Measurements from ENCODE around the gene MLX. TPM values are rescaled to one million over a fixed set of nuclear protein-coding genes. Genes with fewer than 3 reads are reported as not detected.
"Not testable (repeated sequence)": the region's sequence is repeated elsewhere in the genome, so short reads cannot be mapped to it uniquely, and the experiment has no call there.

The MLX gene
- total RNA-seq, 4 donors from 2014 or later = 24.9 to 34.5 (median 29.3) TPM

GRCh38 chr17:42543190-42544079, 23.5 kb upstream of the MLX start:
- Histone ChIP-seq H3K4me3 (no peak overlapping the region), H3K36me3 (peaks cover 20 to 62% (median 62%) of the 10 kb centered on the region in 4 donors), H3K9me3 (no peaks in the 10 kb centered on the region), H3K27me3 (peaks cover 0 to 5% (median 1%) of the 10 kb centered on the region in 4 donors), H3K4me1 (peaks cover 7 to 13% (median 9%) of the 10 kb centered on the region in 4 donors), H3K27ac (replicated peaks in 1 of 4) (no peak overlapping the region)
- no peak for DNase-seq (ENCODE audit: extremely low spot score)
- 91% methylated on average over 21 of the region's 39 CpGs for WGBS
- intact Hi-C loops (cut with DNase I) = no loop called here
- TF ChIP-seq POLR2A (IDR thresholded peaks at IDR 0.05; ENCODE audit: low read depth) (no peak), POLR2AphosphoS5 (IDR thresholded peaks at IDR 0.05) (no peak), EP300 (IDR thresholded peaks at IDR 0.05) (no peak), CTCF (IDR thresholded peaks at IDR 0.05) (no peak)

GRCh38 chr17:42544874-42545283, 22.0 kb upstream of the MLX start:
- DNase-seq (ENCODE audit: extremely low spot score) = no peak
- Histone ChIP-seq H3K27me3 (peaks cover 0 to 8% (median 2%) of the 10 kb centered on the region in 4 donors), H3K9me3 (no peaks in the 10 kb centered on the region), H3K4me1 (peaks cover 11 to 16% (median 13%) of the 10 kb centered on the region in 4 donors), H3K4me3 (no peak overlapping the region), H3K36me3 (peaks cover 7 to 48% (median 47%) of the 10 kb centered on the region in 4 donors), H3K27ac (replicated peaks in 1 of 4) (no peak overlapping the region)
- TF ChIP-seq EP300 (IDR thresholded peaks at IDR 0.05) (no peak), POLR2AphosphoS5 (IDR thresholded peaks at IDR 0.05) (no peak), CTCF (IDR thresholded peaks at IDR 0.05) (no peak), POLR2A (IDR thresholded peaks at IDR 0.05; ENCODE audit: low read depth) (no peak)
- intact Hi-C loops (cut with DNase I) = no loop called here
- 77% methylated on average over 8 of the region's 8 CpGs for WGBS

GRCh38 chr17:42545755-42546505, 21.0 kb upstream of the MLX start:
- intact Hi-C loops (cut with DNase I); DNase-seq (ENCODE audit: extremely low spot score); H3K4me3 ChIP-seq; H3K27me3 ChIP-seq; H3K9me3 ChIP-seq; H3K27ac ChIP-seq (replicated peaks in 1 of 4): not testable (repeated sequence)
- WGBS = 79% methylated on average over 8 of the region's 9 CpGs
- Histone ChIP-seq H3K4me1 (peaks cover 11 to 16% (median 13%) of the 10 kb centered on the region in 4 donors), H3K36me3 (peaks cover 6 to 41% (median 39%) of the 10 kb centered on the region in 4 donors)

- intact Hi-C loops (cut with DNase I) = no loop called here
- no peak overlapping the region for H3K4me3 ChIP-seq
- H3K27me3 ChIP-seq = peaks cover 0 to 8% (median 2%) of the 10 kb centered on the region in 4 donors
- H3K36me3 ChIP-seq = peaks cover 6 to 34% (median 31%) of the 10 kb centered on the region in 4 donors
- DNase-seq (ENCODE audit: extremely low spot score) = no peak
- H3K27ac ChIP-seq (replicated peaks in 1 of 4) = no peak overlapping the region
- 93% methylated on average over 19 of the region's 23 CpGs for WGBS
- no peaks in the 10 kb centered on the region for H3K9me3 ChIP-seq
- peaks cover 13 to 16% (median 14%) of the 10 kb centered on the region in 4 donors for H3K4me1 ChIP-seq
- TF ChIP-seq CTCF (IDR thresholded peaks at IDR 0.05) = no peak
- no peak for TF ChIP-seq EP300 (IDR thresholded peaks at IDR 0.05)
- TF ChIP-seq POLR2A (IDR thresholded peaks at IDR 0.05; ENCODE audit: low read depth) = no peak
- TF ChIP-seq POLR2AphosphoS5 (IDR thresholded peaks at IDR 0.05) = no peak
Observed at GRCh38 chr17:42547001-42547461, 19.9 kb upstream of the MLX start.

- 88% methylated on average over 14 of the region's 14 CpGs for WGBS
- Histone ChIP-seq H3K9me3 (no peaks in the 10 kb centered on the region), H3K36me3 (peaks cover under 1 to 31% (median 25%) of the 10 kb centered on the region in 4 donors), H3K27ac (replicated peaks in 1 of 4) (no peak overlapping the region), H3K4me3 (peak overlapping the region in 1 of 4 donors; percentile 51), H3K4me1 (peaks cover 16 to 22% (median 17%) of the 10 kb centered on the region in 4 donors), H3K27me3 (peaks cover 0 to 8% (median 2%) of the 10 kb centered on the region in 4 donors)
- no peak for TF ChIP-seq CTCF (IDR thresholded peaks at IDR 0.05)
- TF ChIP-seq EP300 (IDR thresholded peaks at IDR 0.05) = no peak
- TF ChIP-seq POLR2AphosphoS5 (IDR thresholded peaks at IDR 0.05) = no peak
- TF ChIP-seq POLR2A (IDR thresholded peaks at IDR 0.05; ENCODE audit: low read depth) = no peak
- DNase-seq (ENCODE audit: extremely low spot score) = no peak
- intact Hi-C loops (cut with DNase I) = no loop called here
Observed at GRCh38 chr17:42547698-42548069, 19.2 kb upstream of the MLX start.
